IMR-90 (cell line): Measurements from ENCODE around the gene GSTA5.

ENCODE experiments used
- CEBPB ChIP-seq: IDR thresholded peaks from 2 replicates; pipeline ENCODE4 v1.6.1; 2012; ENCODE audit warnings: low read depth, low read length, improper control_type of control experiment
- CHD1 ChIP-seq: IDR thresholded peaks from 2 replicates; pipeline ENCODE4 v1.6.1; 2012; ENCODE audit warnings: low read depth, low read length, improper control_type of control experiment
- POLR2A ChIP-seq: IDR thresholded peaks from 2 replicates; pipeline ENCODE4 v1.6.1; 2012; ENCODE audit warnings: mild to moderate bottlenecking, low read depth, low read length
- RAD21 ChIP-seq: IDR thresholded peaks from 2 replicates; pipeline ENCODE4 v1.6.1; 2012; ENCODE audit warnings: low read length, improper control_type of control experiment
- RCOR1 ChIP-seq: IDR thresholded peaks from 2 replicates; pipeline ENCODE4 v1.6.1; 2012; ENCODE audit warnings: mild to moderate bottlenecking, low read length, improper control_type of control experiment; ENCODE audit not compliant: insufficient replicate concordance
- SMC3 ChIP-seq: fragments of 150-350 bp; IDR thresholded peaks from 2 replicates; pipeline ENCODE4 v1.6.1; 2016; ENCODE audit warnings: low read depth, mild to moderate bottlenecking, antibody characterized with exemption, low read length, moderate library complexity
- TF ChIP-seq, protein P1 (sequence below): conservative IDR thresholded peaks from 2 replicates; pipeline ENCODE4 v1.5.1; 2012; ENCODE audit warnings: mild to moderate bottlenecking, low read depth, low read length, improper control_type of control experiment

DNA sequence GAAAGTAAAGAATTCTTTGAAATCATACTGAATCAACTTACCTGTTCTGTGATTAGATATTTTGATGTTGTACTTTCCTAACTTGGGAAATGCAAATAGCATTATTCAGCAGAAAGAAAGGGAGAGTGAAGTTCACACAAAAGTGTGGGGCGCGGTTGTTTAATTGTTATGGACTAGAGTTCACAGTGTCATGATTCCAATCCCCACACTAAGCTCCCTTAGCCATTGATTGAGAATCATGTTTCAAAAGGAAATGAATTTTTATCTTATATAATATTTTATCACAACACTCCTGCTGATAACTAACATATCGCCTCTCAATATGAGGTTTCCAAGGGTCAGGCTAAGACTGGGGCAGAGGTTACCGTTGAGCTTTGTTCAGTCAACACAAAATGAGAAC is 3.0 kb upstream of the GSTA5 start:
- no peak for TF ChIP-seq RCOR1
- TF ChIP-seq, protein P1, sequence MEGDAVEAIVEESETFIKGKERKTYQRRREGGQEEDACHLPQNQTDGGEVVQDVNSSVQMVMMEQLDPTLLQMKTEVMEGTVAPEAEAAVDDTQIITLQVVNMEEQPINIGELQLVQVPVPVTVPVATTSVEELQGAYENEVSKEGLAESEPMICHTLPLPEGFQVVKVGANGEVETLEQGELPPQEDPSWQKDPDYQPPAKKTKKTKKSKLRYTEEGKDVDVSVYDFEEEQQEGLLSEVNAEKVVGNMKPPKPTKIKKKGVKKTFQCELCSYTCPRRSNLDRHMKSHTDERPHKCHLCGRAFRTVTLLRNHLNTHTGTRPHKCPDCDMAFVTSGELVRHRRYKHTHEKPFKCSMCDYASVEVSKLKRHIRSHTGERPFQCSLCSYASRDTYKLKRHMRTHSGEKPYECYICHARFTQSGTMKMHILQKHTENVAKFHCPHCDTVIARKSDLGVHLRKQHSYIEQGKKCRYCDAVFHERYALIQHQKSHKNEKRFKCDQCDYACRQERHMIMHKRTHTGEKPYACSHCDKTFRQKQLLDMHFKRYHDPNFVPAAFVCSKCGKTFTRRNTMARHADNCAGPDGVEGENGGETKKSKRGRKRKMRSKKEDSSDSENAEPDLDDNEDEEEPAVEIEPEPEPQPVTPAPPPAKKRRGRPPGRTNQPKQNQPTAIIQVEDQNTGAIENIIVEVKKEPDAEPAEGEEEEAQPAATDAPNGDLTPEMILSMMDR: no peak
- no peak for TF ChIP-seq POLR2A
- no peak for TF ChIP-seq CEBPB
- TF ChIP-seq RAD21: no peak
- no peak for TF ChIP-seq SMC3
- TF ChIP-seq CHD1: no peak
